Caki2 (cell line): Measurements from ENCODE around the gene NR2F6. TPM values are rescaled to one million over a fixed set of nuclear protein-coding genes. Genes with fewer than 3 reads are reported as not detected.

Experiments used
- DNase-seq: peaks from one replicate; pipeline ENCODE4 v3.0.0-alpha.2; 2015; ENCODE audit warnings: low read depth
- in situ Hi-C: cut with HindIII; loops from 2 replicates; pipeline ENCODE4 v1.10.0; 2016; ENCODE audit warnings: low sequenced_read_pairs, low pct_unique_long_range_greater_than_20kb, mixed read lengths
- total RNA-seq: library from RNA; depleted of rRNA; stranded (reverse); fragments of >200 nt; shearing (Covaris generic); gene quantifications from 2 replicates; pipeline ENCODE4 v1.2.3, GENCODE V29; 2014; ENCODE audit warnings: low replicate concordance

The NR2F6 gene
- total RNA-seq, 1 experiment from 2014 or later: 145 TPM

DNA sequence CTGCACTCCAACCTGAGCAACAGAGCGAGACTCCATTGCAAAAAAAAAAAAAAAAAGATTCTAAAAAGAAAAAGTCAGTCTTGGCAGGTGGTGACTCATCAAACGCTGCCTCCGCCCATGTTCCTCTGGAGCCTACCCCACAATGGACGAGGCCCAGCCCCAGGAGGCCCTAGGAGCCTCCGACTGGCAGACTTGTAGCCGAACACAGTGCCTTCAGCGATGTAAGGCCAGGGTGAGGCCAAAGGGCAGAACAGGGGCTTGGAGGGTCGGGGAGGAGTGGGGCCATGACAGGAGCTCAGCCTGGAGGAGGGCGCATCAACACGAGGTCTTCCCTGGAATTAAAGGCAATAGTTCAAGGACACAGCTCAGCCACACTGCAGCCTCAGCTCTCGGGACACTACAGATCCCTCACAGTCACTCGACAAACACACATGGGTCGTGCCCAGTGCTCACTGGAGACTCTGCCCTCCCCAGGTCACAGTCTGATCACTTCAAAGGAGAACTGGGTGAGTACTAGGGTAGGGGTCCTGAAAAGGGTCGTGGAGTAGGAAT lies 25.4 kb downstream of the NR2F6 start:
- DNase-seq: peak; percentile 80
- in situ Hi-C loops: no loop called here

GRCh38 chr19:17219286-17219685 lies 26.4 kb downstream of the NR2F6 start:
- no peak for DNase-seq
- in situ Hi-C loops: no loop called here

- in situ Hi-C loops: no loop called here
- no peak for DNase-seq
These were observed 29.6 kb downstream of the NR2F6 start for GRCh38 chr19:17216058-17216670.

DNA sequence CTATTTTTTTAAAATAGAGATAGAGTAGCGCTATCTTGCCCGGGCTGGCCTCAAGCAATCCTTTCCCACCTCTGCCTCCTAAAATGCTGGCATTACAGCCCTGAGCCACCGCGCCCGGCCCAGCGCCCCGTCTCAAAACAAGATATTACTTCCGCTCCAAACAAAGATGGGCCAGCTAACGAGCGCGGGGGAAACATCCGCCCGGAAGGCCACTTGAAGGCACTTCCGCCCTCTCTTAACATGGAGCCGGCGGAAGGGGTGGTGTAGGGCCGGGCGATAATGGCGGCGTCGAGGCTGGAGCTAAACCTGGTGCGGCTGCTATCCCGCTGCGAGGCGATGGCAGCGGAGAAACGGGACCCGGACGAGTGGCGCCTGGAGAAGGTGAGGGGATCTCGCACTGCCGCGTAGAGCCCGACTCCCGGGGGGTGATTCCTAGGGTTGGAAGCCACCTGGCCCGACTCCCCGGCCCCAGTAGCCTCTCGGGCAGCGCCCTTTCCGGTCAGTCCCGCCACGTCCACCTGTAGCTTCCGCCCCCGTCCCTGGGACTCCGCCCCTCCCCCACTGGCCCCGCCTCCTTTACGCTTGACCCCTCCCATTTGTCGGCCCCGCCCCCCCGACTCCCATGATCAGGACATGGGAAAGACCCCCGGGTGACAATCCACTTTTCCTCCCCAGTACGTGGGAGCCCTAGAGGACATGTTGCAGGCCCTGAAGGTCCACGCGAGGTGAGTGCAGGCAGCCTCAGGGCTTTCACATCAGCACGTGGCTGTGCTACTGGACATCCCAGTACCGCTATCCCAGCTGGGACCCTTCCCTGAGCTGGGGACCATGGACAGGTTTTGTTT lies 30.4 kb downstream of the NR2F6 start, which contains the start of gene USE1:
Gene USE1, plus strand, starts transcription at position 231 of the 845 bp plus-strand sequence. Its CDS starts 49 bp downstream, at position 280.
- in situ Hi-C loops: no loop called here
- peak; percentile 96 for DNase-seq

DNA sequence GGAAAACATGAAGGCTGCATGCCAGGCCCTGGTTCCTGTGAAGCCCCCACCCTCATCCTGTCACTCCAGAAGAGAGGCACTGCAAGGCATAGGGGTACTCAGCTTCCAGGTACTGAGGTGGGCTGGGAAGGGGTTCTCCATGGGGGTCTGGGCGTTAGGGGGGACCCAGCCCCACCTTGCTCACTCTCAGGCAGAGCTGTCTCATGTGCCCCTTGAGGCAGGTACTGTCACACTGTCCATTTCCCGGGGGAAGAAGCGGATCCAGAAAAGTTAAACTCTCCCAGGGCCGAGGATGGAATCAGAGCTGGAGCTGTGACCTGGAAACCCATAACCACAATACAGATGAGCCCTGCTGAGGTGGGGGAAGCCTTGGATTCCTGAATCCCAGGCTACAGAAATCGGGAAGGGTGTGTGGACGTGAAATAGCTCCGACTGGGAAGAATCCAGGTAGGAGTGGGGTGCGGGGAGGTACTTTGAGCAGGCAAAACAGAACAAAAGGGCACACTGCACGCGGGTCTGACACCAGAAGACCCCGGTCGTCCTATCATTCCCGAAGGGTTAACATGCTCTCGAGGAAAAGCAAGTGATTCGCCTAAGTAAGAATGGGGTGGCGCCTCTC lies 31.1 kb downstream of the NR2F6 start:
- in situ Hi-C loops: no loop called here
- DNase-seq: no peak

- in situ Hi-C loops: no loop called here
- DNase-seq: no peak
These were observed 32.4 kb downstream of the NR2F6 start for GRCh38 chr19:17213334-17213733.

GRCh38 chr19:17211547-17212446 lies 33.9 kb downstream of the NR2F6 start:
- DNase-seq: no peak
- in situ Hi-C loops: no loop called here

GRCh38 chr19:17210296-17210695 lies 35.4 kb downstream of the NR2F6 start:
- in situ Hi-C loops: no loop called here
- no peak for DNase-seq

- peak; percentile 71 for DNase-seq
- in situ Hi-C loops: no loop called here
These were observed 36.3 kb downstream of the NR2F6 start for GRCh38 chr19:17209126-17210036.

DNA sequence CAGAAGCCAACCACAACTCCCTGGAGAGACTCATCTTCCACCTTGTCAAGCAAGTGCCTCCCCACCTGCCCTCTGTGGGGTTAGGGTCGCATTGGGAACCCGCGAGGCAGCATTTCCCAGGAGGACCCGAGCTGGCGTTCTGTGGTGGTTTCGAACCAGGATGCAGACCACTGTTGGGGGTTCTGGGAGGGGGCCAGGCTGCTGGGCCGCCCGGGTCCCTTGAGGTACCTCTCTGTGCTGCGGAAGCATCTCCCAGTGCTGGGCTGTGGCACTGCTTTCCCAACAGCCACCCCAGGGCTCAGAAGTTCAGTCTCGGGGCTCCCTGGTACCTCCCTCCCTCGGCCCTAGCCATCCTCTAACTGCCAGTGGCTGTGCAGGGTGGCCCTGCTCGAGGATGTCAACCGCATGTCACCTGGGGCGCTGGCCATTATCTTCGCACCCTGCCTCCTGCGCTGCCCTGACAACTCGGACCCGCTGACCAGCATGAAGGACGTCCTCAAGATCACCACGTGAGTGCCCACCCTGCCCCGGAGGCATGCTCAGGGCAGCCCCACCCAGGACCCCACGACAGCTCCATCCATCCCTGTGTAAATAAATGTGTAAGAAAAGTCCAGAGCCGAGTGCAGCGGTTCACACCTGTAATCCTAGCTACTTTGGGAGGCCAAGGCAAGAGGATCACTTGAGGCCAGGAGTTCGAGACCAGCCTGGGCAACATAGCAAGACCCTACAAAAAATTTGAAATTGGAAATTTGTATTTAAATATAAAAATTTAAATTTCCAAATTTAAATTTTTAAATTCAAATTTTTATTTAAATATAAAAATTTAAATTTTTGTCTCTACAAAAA lies 38.8 kb downstream of the NR2F6 start:
- DNase-seq: no peak
- in situ Hi-C loops: no loop called here

DNA sequence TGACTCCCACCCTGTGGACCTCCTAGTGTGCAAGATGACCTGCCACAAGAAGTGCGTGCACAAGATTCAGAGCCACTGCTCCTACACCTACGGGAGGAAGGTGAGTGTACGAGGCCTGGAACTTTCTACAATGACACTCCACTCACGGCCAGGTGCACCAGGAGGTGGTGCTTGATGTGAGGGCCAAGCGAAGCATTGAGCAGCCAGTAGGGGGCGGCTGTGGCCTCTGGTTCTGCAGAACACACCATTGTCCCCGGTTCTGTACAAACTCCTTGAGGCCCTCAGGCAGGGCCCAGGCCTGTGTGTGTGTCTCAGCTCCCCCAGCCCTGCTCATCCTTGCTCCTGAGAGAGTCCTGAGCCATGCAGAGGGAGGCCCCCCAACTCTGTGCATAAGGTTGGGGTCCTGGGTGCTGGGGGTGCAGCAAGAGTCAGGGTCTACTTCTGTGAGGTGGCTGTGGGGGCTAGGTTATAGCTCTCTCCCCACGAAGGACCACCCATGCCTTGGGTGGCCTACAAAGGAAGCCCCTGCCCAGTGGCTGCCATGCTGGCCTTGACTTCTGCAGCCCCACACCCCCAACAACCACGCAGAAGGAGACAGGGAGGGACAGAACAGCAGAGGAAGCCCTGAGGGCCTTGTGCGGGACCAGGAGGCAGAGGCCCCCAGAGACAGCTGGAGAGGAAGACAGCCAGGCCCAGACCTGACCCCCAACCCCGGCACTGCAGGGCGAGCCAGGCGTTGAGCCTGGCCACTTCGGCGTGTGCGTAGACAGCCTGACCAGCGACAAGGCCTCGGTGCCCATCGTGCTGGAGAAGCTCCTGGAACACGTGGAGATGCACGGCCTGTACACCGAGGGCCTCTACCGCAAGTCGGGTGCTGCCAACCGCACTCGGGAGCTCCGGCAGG lies 40.2 kb downstream of the NR2F6 start:
- in situ Hi-C loops: no loop called here
- no peak for DNase-seq

DNA sequence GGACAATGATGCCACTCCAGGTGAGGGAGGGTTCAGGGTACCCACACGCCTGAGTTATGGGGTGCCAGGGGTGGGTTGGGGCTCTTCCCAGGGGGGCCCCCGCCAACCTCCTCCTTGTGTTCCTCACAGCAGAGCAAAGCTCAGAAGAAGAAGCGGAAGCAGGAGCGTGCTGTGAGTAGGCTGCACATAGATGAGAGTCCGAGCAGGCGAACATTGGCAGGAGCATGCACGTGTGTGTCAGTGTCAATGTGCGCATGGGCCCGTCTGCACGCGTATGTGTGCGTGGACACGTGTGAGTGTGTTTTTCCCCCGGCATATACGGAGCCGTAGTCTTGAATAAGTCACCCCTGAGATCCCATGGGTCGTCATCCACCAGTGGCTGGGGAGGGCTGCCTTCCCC lies 43.0 kb downstream of the NR2F6 start:
- DNase-seq: no peak
- in situ Hi-C loops: no loop called here

- DNase-seq: no peak
These were observed 43.5 kb downstream of the NR2F6 start for GRCh38 chr19:17202249-17202648.

DNA sequence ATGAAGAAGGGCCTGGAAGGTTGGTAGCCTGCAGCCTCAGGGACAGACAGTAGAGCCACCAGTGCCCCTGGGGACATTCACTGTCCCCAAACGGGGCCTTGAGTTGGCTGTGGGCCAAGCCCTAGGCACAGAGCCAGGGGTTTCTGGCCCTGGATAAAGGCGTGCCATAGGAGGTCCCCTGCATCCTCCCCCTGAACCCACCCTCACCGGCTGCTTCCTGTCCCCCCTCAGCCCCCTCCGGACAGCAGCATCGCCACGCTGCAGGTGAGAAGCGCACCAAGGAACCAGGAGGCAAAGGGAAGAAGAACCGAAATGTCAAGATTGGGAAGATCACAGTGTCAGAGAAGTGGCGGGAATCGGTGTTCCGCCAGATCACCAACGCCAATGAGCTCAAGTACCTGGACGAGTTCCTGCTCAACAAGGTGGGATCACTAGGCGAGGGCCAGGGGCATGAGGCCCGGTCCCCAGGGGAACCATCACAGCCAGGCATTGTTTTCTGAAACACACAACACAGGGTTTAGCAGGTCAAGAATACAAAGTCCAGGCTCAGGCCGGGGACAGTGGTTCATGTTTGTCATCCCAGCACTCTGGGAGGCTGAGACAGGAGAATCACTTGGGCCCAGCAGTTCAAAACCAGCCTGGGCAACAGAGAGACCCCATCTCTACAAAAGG lies 45.2 kb downstream of the NR2F6 start:
- in situ Hi-C loops: no loop called here
- DNase-seq: no peak

More at GRCh38 chr19:17202249-17202648, 43.5 kb downstream of the NR2F6 start:
- in situ Hi-C loops: no loop called here

DNA sequence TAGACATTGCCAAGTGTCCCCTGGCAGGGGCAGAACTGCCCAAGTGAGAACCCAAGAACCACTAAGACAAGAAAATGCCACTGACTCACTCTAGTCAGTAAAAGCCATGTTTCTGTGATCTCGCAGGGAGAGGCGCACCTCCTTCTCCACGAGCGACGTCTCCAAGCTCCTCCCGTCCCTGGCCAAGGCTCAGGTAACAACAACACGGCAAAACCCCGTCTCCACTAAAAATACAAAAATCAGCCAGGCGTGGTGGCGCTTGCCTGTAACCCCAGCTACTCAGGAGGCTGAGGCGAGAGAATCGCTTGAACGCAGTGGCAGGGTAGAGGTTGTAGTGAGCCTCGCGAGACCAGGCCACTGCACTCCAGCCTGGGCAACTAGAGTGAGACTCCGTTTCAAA lies 48.1 kb downstream of the NR2F6 start:
- DNase-seq: no peak
- in situ Hi-C loops: no loop called here
